GM19238 (cell line): Measurements from ENCODE around the gene ADAD1.

Experiments used
- DNase-seq: peaks from one replicate; pipeline ENCODE4 v3.0.0; 2011; ENCODE audit warnings: low spot score; ENCODE audit not compliant: insufficient read length

ADAD1 gene

GRCh38 chr4:122453384-122453995 is 74.7 kb downstream of the ADAD1 start:
- DNase-seq = no peak

- DNase-seq = no peak
Measured at GRCh38 chr4:122456231-122457116, 77.7 kb downstream of the ADAD1 start, which contains the start of gene IL2. Gene IL2 (minus strand): TSS chr4:122456725. CDS start chr4:122456440, 285 bp downstream.

- no peak for DNase-seq
Measured at GRCh38 chr4:122458625-122459024, 79.8 kb downstream of the ADAD1 start.

- no peak for DNase-seq
Measured at GRCh38 chr4:122469457-122469856, 90.6 kb downstream of the ADAD1 start.

- no peak for DNase-seq
Measured at GRCh38 chr4:122475233-122475632, 96.4 kb downstream of the ADAD1 start.

- DNase-seq = no peak
Measured at GRCh38 chr4:122476126-122476525, 97.3 kb downstream of the ADAD1 start.

- DNase-seq = no peak
Measured at GRCh38 chr4:122476745-122477144, 97.9 kb downstream of the ADAD1 start.
